HG02852 (cell line): ENCODE measurements around the gene NGEF.
"Not testable (repeated sequence)": the region's sequence is repeated elsewhere in the genome, so short reads cannot be mapped to it uniquely, and the experiment has no call there.

Source experiments
- ATAC-seq: cut with Tn5 transposase; IDR thresholded peaks from one replicate; pipeline ENCODE4 v1.9.1; 2021; ENCODE audit warnings: mild to moderate bottlenecking, moderate library complexity; ENCODE audit not compliant: unreplicated experiment

Gene NGEF

GRCh38 chr2:232937278-232937906 is 75.7 kb downstream of the NGEF start:
- no peak for ATAC-seq

GRCh38 chr2:232931636-232932035 is 81.4 kb downstream of the NGEF start:
- ATAC-seq, result no peak

- no peak for ATAC-seq
These were observed 83.0 kb downstream of the NGEF start for GRCh38 chr2:232930059-232930400.

- ATAC-seq, result no peak
These were observed 83.6 kb downstream of the NGEF start for GRCh38 chr2:232929303-232930058.

- no peak for ATAC-seq
These were observed 84.3 kb downstream of the NGEF start for GRCh38 chr2:232928551-232929302.

- no peak for ATAC-seq
These were observed 85.1 kb downstream of the NGEF start for GRCh38 chr2:232927793-232928550.

GRCh38 chr2:232927032-232927792 is 85.8 kb downstream of the NGEF start:
- ATAC-seq, result no peak

GRCh38 chr2:232926431-232926939 is 86.6 kb downstream of the NGEF start:
- no peak for ATAC-seq

- ATAC-seq, result no peak
These were observed 87.3 kb downstream of the NGEF start for GRCh38 chr2:232925821-232926156.

GRCh38 chr2:232925153-232925820 is 87.8 kb downstream of the NGEF start:
- ATAC-seq, result no peak

GRCh38 chr2:232924433-232924832 is 88.6 kb downstream of the NGEF start:
- ATAC-seq, result no peak

GRCh38 chr2:232920760-232921159 is 92.3 kb downstream of the NGEF start:
- ATAC-seq, result no peak

- no peak for ATAC-seq
These were observed 93.0 kb downstream of the NGEF start for GRCh38 chr2:232920055-232920454.

- no peak for ATAC-seq
These were observed 93.9 kb downstream of the NGEF start for GRCh38 chr2:232919141-232919540.

- no peak for ATAC-seq
These were observed 99.2 kb downstream of the NGEF start for GRCh38 chr2:232913903-232914302.

- no peak for ATAC-seq
These were observed 101.3 kb downstream of the NGEF start for GRCh38 chr2:232911712-232912277.

GRCh38 chr2:232910376-232910775 is 102.7 kb downstream of the NGEF start:
- no peak for ATAC-seq

- ATAC-seq, result no peak
These were observed 104.4 kb downstream of the NGEF start for GRCh38 chr2:232908695-232909094.

GRCh38 chr2:232907718-232908085 is 105.4 kb downstream of the NGEF start:
- not testable (repeated sequence) for ATAC-seq
